Suprapubic skin (tissue), 4 donors: ENCODE results near the gene ABTB1.

Source experiments
- POLR2A ChIP-seq, 2 donors: fragments of 450-650 bp; IDR thresholded peaks; one replicate each; pipeline ENCODE4 v1.6.1; 2017; ENCODE audit warnings: antibody characterized with exemption in 2 of 2, mild to moderate bottlenecking in 2 of 2, moderate library complexity in 2 of 2
- POLR2AphosphoS5 ChIP-seq, 3 donors: sonication (generic); formaldehyde crosslinking; IDR thresholded peaks; one replicate each; pipeline ENCODE4 v1.6.1; 2017; ENCODE audit warnings: antibody characterized with exemption in 3 of 3
- TF ChIP-seq, protein P1 (sequence below), 2 donors: fragments of 200-600 bp in 1 of 2; fragments of 450-650 bp in 1 of 2; sonication (generic) in 1 of 2; IDR thresholded peaks; one replicate each; pipeline ENCODE4 v1.5.1; 2016 to 2019; ENCODE audit warnings: antibody characterized with exemption in 2 of 2, mild to moderate bottlenecking in 1 of 2, moderate library complexity in 1 of 2

DNA sequence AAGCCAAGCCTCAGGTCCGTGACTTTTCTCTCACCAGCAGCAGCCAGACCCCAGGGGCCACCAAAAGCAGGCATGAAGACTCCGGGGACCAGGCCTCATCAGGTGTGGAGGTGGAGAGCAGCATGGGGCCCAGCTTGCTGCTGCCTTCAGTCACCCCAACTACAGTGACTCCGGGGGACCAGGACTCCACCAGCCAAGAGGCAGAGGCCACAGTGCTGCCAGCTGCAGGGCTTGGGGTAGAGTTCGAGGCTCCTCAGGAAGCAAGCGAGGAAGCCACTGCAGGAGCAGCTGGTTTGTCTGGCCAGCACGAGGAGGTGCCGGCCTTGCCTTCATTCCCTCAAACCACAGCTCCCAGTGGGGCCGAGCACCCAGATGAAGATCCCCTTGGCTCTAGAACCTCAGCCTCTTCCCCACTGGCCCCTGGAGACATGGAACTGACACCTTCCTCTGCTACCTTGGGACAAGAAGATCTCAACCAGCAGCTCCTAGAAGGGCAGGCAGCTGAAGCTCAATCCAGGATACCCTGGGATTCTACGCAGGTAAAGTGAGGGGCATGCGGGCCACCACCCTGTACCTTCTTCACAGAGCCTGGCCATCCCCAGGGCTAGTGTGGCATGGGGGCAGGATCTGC, 12.0 kb upstream of the ABTB1 start:
- TF ChIP-seq, protein P1, sequence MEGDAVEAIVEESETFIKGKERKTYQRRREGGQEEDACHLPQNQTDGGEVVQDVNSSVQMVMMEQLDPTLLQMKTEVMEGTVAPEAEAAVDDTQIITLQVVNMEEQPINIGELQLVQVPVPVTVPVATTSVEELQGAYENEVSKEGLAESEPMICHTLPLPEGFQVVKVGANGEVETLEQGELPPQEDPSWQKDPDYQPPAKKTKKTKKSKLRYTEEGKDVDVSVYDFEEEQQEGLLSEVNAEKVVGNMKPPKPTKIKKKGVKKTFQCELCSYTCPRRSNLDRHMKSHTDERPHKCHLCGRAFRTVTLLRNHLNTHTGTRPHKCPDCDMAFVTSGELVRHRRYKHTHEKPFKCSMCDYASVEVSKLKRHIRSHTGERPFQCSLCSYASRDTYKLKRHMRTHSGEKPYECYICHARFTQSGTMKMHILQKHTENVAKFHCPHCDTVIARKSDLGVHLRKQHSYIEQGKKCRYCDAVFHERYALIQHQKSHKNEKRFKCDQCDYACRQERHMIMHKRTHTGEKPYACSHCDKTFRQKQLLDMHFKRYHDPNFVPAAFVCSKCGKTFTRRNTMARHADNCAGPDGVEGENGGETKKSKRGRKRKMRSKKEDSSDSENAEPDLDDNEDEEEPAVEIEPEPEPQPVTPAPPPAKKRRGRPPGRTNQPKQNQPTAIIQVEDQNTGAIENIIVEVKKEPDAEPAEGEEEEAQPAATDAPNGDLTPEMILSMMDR (IDR thresholded peaks at IDR 0.05): no peak
- TF ChIP-seq POLR2AphosphoS5 (IDR thresholded peaks at IDR 0.05) (no peak), POLR2A (IDR thresholded peaks at IDR 0.05) (no peak)
